Middle frontal gyrus (tissue), 1 donor: Measurements from ENCODE around the gene FOXS1.
"Not testable (repeated sequence)": the region's sequence is repeated elsewhere in the genome, so short reads cannot be mapped to it uniquely, and the experiment has no call there.

Experiments used
- DNase-seq: peaks from one replicate; pipeline ENCODE4 v3.0.0-alpha.2; 2015; ENCODE audit warnings: low spot score; ENCODE audit errors: extremely low spot score

Gene FOXS1

DNA sequence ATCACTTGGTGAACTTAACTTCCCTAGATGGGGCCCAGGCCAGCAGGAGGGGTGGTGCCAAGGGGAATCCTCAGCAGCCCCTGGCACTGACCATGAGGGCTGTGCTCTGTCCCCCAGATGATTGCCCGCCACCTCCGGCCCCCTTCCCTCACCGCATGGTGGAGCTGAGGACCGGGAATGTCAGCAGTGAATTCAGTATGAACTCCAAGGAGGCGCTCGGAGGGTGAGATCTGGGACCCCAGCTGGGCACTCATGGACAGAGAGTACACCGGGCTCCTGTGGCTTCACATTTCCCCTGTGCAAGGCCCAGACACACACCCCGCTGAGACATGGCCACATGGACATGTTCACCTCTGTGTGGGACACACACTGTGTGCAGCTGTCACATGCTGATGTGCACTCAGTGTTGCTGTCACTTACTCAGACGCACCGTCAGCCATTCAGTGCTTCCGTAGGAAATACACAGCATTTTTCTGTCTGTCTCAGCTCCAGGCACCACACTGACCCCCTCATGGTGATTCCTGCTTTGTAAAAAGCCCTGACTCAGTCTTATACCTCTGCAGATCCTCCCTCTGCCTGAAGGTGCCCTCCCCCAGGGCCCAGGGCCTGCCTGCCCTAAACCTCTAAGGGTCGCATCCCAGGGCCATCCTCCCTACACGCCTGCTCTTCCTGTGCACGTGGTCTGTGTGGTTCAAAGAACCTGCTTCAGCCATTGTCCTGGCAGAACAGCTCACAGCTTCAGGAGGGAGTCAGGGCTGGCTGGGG is 21.9 kb downstream of the FOXS1 start:
- DNase-seq: no peak

DNA sequence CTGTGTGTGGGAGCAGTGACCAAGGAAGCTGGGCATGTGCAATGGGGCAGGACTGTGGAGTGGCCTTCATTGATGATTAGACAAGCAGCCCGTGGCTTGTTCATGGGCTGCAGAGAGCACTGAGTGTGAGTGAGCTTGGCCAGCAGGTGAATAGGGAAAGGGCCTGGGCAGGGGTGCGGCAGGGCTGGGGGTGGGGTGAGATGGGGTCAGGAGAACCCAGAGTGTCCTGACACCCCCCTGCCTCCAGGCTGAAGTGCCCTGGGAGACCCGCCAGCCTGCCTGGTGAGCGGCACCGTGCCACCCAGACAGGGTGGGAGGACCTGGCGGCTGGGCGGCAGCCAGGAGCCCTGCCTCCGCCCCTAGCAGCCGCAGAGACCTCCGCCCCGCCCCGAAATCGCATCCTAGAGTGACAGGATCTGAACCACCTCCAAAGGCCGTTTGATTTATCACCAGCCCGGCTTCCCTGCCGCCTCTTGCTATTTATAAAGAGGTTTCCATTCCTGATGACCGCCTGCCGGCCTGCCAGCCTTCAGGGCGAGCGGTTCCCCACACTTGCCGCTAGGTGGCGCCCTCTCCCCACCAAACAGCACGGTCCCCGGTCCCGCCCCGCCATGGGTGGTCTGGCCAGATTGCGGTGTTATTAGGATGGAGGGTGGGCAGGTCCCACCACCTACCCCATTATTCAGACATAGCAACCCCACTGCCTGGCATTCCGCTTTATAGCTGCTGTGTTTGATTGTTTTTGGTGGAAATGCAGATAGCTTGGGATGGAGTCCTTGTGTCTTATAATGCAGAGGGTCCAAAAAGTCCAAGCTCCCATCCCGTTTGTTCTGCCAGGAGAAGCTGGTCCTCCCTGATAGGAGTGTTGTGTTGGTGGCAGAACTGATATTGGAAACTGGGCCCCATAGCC is 22.7 kb downstream of the FOXS1 start:
- peak; percentile 38 for DNase-seq

DNA sequence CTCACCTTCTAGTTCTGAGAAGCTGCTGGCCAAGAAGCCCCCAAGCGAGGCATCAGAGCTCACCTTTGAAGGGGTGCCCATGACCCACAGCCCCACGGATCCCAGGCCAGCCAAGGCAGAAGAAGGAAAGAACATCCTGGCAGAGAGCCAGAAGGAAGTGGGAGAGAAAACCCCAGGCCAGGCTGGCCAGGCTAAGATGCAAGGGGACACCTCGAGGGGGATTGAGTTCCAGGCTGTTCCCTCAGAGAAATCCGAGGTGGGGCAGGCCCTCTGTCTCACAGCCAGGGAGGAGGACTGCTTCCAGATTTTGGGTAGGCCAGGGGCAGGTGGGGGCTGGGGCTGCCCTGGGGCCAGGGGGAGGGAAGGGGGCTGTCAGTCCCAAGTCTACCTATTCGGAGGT is 24.0 kb downstream of the FOXS1 start:
- no peak for DNase-seq

DNA sequence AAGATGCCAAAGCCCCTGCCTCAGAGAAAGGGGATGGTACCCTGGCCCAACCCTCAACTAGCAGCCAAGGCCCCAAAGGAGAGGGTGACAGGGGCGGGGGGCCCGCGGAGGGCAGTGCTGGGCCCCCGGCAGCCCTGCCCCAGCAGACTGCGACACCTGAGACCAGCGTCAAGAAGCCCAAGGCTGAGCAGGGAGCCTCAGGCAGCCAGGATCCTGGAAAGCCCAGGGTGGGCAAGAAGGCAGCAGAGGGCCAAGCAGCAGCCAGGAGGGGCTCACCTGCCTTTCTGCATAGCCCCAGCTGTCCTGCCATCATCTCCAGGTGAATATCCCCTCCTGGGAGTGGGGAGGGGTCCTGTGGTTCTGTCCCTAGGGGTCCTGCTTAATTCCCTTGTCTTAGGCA is 25.2 kb downstream of the FOXS1 start:
- no peak for DNase-seq

DNA sequence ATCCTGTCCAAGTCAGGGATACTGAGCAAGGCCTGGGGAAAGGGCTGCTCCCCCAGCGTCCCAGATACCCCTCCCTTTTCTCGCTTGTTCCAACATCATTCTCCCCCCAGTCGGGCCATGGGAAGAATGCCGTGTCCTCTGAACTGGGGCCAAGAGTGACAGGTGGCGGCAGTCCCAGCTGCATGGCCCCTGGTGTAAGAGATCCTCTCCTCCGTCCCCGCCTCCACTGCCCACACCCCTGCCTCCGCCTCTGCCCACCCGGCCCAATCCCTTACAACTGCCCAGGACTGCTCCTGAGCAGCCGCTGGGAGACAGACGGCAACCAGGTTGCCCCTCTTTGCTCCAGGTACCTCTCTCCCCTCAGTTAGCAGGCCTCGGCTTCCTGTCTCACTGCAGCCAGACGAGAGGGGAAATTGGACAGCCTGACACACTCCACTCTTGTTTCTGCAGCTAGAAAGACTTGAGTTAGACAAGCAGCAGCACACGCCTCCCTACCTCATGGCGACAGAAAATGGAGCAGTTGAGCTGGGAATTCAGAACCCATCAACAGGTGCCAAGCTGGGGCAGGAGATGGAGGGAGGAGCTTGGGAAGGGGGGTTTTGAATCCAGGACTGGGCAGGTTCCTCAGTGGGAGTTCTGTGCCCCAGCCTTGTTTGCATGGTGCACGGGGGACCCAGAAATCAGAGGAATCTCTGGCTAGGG is 26.2 kb downstream of the FOXS1 start, which contains the start of gene MYLK2:
Gene MYLK2, plus strand, starts transcription at position 274 of the 702 bp plus-strand sequence. Its CDS starts 225 bp downstream, at position 499.
- no peak for DNase-seq

DNA sequence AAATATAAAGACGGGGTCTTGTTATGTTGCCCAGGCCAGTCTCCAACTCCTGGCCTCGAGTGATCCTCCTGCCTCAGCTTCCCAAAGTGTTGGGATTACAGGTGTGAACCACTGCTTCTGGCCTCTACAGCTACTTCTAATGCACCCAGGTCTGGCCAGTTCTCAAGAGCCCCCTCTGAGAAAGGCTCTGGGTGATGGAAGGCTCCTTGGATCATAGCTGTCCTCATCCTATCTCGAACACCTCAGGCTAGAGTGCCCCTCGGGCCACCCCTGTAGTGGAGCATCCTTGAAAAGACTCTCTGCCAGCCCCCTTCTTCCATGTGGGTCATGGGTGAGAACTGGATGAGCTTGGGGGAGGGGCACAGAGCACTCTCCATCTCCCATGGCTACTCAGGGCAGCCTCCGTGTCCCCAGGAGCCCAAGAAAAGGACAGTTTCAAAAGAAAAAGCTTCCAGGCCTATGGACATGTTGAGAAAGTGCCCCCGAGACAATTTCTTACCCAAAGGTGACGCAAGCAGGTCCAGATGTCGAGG is 27.0 kb downstream of the FOXS1 start:
- no peak for DNase-seq

DNA sequence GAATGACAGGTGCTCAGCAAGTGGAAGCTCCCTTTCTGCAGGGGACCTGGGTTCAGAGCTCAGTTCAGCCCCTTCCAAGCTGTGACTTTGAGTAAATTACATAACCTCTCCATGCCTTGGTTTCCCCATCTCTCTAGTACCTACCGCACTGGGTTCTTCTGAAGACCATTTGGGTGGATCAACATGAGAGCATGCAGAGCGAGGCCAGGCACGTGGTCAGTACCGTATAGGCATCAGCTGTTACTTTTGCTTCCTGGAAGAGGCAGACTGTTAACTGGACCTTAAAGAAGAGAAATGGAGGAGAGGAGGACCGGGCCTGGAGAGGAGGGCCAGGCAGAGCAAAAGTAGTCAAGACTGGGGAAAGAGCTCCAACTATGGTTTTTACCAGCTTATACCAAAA is 27.9 kb downstream of the FOXS1 start:
- no peak for DNase-seq

DNA sequence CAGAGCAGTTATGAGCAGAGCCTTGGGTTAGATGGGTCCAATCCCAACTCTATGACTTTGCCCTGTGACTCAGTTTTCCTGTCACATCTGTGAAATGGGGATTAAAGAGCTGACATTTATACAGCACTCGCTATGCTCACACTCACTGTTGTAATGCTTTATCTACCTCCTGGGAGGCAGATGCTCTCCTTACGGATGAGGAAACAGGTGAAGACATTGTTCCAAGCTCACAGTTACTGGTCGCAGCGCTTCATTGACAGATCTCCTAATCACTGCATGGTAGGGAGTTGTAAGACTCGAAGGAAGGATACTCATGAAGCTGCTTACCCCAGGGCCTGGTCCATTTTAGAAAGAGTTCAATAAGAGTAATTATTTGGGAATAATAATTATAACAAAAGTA is 29.2 kb downstream of the FOXS1 start:
- no peak for DNase-seq

DNA sequence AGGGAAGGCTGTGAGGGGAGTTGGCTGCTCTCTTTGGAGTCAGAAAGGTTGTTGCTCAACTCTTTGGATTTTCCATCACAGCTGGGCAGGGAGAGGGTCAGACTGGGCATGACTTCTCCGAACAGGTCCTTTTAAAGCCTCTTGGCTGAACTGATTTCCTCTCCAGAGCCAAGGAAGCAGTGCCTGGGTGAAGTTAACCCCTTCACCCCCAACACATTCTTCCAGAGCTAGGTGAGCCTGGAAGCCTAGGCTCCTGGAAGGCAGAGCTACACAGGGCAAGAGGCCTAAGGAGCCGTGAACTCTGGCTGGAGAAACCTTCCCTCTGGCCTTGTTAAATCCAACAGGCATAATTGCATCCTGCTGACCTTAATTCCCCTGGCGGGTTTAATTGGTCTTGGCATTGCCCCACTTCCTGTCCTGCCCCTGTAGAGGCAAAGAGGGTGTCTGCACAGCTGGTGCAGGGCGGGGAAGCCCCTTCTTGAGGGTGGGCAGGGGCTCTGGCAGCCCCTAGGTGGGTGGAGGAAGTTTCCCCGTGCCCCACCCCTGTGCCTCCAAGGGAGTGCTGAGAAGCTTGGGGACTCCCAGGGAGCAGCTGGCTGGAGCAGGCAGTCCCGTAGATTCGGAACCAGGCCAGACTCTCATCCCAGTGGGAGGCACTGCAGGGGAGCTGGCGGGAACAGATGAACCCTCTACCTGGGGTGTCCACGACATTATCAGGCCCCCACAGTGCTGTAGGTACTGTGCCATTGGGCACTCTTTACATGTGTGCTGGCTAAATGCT is 29.8 kb downstream of the FOXS1 start:
- DNase-seq: no peak

DNA sequence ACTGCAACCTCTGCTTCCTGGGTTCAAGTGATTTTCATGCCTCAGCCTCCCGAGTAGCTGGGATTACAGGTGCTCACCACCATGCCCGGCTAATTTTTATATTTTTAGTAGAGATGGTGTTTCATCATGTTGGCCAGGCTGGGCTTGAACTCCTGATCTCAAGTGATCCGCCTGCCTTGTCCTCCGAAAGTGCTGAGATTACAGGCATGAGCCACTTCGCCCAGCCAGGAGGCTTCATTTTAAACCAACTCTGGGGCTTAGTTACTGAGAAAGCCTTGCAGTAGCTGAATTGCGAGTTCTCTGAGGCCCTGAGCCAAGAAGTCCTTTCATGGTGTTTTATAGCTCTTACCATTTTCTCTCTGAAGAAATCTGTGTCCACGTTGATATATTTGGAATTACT is 31.3 kb downstream of the FOXS1 start:
- not testable (repeated sequence) for DNase-seq

DNA sequence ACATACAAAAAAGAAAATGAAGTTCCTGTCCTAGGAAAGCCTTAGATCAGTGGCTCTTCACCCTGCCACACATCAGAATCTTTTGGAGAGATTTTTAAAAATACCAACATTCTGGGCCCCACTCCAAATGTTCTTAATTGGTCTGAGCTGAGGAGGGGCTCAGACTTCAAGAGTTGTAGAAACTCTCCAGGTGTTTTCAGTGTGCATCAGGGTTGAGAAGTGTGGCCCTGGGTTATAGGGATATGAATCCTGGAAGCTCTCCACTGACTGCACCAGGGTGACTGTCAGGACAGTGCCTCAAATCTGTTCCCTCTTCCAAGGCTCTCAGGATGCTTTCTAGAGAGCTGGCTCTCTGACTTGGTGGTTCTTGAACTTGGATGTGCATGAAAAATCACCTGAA is 31.8 kb downstream of the FOXS1 start:
- no peak for DNase-seq

DNA sequence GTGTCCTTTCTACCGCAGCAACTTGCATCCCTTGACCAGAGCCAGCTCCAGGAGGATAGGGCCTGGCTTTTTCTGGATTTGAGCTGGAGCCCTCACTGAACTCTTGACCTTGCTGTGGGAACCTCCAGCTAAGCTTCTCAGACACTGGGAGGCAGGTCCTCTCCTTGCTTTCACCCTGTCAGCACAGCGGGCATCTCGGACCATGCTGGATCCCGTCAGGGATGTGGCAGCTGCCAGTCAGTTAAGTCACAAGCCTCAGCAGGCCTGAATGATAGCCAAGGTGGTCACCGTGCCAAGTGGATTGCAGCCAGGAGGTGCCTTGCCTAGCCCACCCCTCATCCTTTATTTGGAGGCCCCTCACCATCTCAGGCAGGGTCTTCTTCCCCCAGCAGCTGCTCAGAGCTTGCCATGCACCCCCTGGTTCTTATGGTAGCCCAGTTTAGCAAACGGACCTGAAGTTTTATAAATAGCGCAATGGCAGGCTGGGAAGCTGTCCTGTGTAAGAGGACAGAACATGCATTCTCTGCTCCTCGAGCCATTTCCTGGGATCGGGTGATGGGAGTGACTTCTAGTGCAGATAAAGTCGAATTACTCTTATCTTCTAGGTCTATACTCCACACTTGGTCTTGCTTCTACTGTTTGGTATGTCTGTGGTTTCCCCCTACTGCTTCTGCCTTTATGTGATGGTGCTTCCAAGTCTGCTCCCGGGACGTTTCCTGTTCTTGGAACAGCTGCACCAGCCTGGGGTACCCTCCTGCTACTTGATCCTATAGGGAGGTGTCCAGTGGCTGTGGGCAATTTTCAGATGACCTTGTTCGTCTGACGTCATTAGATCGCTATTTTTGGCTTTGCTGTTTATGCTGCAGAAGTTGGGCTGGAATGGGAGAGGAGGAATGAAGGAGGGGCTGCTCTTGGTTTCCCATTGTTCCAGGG is 33.3 kb downstream of the FOXS1 start:
- no peak for DNase-seq

DNA sequence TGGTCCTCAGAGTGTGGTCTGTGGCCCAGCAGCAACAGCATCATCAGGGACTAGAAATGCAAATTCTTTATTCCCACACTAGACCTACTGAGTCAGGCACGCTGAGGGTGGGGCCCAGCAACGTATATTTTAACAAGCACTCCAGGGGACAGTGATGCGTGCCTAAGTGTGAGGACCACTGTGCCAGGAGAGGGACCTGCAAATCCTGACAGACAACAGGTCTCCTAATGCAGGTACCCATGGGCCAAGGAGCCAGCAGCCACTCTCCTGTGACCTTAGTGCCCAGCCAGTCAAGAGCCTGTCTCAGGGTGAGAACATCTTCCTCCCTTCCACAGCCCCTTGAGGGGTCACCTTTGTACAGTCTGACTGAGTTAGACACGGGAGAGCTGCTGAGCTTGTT is 34.2 kb downstream of the FOXS1 start:
- no peak for DNase-seq

DNA sequence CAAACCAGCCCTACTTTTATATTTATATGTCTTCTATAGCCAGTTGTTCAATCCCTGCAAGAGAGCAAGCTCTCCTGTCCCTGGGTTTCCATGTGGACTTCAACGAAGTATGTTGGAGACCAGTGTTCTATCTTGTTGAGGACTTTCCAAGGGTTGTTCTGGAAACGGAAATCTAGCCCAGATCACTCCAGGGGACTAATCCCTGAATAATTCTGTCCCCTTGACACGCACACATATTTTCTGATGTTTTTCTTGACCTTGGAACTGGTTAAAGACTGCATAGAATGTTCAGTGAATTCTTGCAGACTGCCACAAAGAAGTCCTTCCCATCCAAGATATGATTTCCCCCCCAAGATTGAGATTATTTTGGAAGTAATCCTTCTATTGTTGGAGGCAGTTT is 35.7 kb downstream of the FOXS1 start:
- DNase-seq: no peak

DNA sequence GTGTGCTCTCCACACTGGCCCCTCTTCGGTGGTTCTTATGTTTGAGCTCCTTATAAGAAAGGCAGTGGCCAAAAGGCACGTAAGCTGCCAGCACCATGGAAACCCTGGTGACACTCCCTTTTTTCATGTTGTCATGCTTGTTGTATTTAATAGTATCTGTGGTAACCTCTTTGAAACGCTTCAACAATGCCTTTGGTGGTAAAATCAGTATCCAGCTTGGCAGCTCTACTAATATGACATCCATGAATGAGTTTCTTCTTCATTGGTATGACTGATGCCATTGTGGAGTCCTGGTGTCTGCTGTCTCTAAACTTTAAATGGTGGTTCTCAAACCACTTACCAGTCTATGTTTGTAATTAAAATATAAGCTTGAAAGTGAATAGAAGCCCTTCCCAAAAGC is 36.9 kb downstream of the FOXS1 start:
- no peak for DNase-seq

DNA sequence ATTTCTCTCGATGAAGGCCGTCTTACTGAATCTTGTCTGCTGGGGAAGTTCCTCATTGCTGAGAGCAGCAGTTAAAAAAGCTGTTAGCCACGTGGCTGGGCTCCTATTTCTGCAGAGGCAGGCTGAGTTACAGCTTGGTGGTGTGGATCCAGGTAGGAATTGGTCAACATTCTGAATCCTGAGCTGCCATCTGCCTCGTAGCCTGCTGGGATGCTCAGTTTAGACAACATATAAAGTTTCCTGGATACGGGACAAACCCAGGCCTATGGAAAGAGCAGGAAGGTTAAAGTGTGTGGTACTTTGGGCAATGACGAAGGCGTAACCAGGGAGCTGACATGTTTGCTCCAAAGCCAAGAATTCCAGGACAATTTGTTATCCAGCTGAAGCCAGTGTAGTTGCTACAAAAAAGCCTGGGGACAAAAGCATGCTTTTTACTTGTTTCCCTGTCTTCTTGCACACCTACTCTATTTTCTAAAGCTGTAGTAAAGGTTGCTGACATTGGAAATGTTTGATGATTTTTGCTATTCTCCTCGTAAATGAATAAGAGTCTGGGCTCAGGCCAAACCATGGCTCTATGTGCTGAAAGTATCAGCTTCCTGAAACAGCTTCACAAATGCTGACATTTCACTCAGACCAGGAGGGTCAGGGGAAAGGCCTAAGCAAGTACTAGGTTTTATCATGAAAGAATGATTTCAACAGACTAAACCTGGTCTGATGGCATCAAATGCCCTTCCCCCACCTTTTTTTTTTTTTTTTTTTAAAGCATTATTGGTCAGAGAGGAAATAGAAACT is 38.6 kb downstream of the FOXS1 start:
- no peak for DNase-seq

DNA sequence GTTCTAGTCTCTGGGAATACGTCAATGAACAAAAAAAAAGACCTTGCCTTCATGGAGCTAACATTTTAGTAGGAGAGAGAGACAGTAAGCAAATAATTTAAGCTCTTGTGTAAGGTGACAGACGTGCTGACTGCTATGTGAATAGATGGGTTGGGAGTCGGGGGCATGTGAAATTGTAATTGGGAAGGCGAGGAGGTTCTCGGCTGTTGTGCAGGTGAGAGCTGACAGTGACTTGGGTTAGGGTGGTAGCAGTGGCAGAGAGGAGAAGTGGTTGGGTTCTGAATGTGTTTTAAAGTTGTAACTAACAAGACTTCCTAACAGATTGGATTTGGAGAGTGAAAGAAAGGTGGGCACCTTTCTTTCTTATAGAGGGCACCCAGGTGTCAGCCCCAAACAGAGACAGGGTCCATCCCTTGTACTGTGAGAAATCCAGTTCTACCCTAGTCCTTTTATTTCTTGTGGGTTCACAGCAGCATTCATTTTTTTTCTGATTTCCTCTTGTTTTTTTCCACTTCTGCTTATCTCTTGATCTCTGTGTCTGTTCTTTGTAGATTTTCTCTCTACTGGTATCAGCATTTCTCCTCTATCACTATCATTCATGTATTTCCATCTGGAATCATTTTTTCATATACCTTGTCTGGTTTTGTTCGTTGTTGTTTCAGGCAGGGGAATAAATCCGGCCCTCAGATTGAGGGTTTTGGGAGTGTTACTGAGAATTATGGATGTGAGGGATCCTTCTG is 41.7 kb downstream of the FOXS1 start:
- no peak for DNase-seq

DNA sequence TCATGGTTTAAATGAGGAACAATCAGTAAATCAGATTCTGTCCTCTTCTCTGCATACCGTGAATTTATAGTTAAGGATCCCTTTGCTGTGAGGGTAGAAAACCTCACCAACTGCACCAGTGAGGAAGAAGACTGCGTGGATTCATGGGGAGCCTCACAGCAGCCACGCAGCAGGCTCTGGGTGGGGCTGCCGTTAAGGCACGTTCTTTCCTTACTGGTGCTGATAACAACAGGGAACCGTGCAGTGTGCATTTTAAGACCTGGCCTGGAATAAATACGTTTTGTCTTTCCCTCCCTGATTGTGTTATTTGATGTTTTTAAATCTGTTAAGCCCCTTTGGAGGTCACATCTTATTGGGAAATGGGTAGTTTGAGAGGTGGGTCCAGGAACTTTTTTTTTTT is 43.9 kb downstream of the FOXS1 start:
- DNase-seq: no peak
